AG08396 (cell line): ENCODE measurements around the gene CSGALNACT2.

ENCODE experiments used
- DNase-seq: peaks from one replicate; pipeline ENCODE4 v3.0.0; 2012; ENCODE audit warnings: low spot score, mixed read lengths

Gene CSGALNACT2

GRCh38 chr10:43188702-43189101 lies 50.5 kb downstream of the CSGALNACT2 start:
- DNase-seq = no peak

- no peak for DNase-seq
These were observed 52.0 kb downstream of the CSGALNACT2 start for GRCh38 chr10:43190289-43190688.

GRCh38 chr10:43190775-43191174 lies 52.5 kb downstream of the CSGALNACT2 start:
- peak; percentile 62 for DNase-seq

- DNase-seq = peak; percentile 15
These were observed 54.6 kb downstream of the CSGALNACT2 start for GRCh38 chr10:43192884-43193283.

GRCh38 chr10:43193496-43194080 lies 55.3 kb downstream of the CSGALNACT2 start:
- DNase-seq = no peak

GRCh38 chr10:43194266-43194665 lies 56.0 kb downstream of the CSGALNACT2 start:
- DNase-seq = no peak

GRCh38 chr10:43194859-43195258 lies 56.6 kb downstream of the CSGALNACT2 start:
- no peak for DNase-seq

GRCh38 chr10:43195557-43195956 lies 57.3 kb downstream of the CSGALNACT2 start:
- no peak for DNase-seq

GRCh38 chr10:43196131-43196980 lies 58.1 kb downstream of the CSGALNACT2 start:
- DNase-seq = no peak

GRCh38 chr10:43196981-43197833 lies 59.0 kb downstream of the CSGALNACT2 start:
- peak; percentile 6 for DNase-seq

GRCh38 chr10:43197834-43198681 lies 59.8 kb downstream of the CSGALNACT2 start:
- peak; percentile 51 for DNase-seq

GRCh38 chr10:43198682-43199005 lies 60.4 kb downstream of the CSGALNACT2 start:
- no peak for DNase-seq

- no peak for DNase-seq
These were observed 60.9 kb downstream of the CSGALNACT2 start for GRCh38 chr10:43199088-43199683.

- no peak for DNase-seq
These were observed 61.7 kb downstream of the CSGALNACT2 start for GRCh38 chr10:43199684-43200537.

- DNase-seq = peak; percentile 12
These were observed 62.5 kb downstream of the CSGALNACT2 start for GRCh38 chr10:43200538-43201390.

- peak; percentile 5 for DNase-seq
These were observed 63.4 kb downstream of the CSGALNACT2 start for GRCh38 chr10:43201545-43202131.

- DNase-seq = peak; percentile 75
These were observed 64.0 kb downstream of the CSGALNACT2 start for GRCh38 chr10:43202224-43202656.

GRCh38 chr10:43202657-43203447 lies 64.6 kb downstream of the CSGALNACT2 start:
- DNase-seq = peak; percentile 58
